HUES6 (cell line): ENCODE results near the gene CRNKL1.

Source experiments
- H3K27ac ChIP-seq: 2 replicates; pipeline ENCODE4 v1.7.0; 2013; ENCODE audit warnings: low read depth, mild to moderate bottlenecking, low read length, inconsistent platforms
- H3K27me3 ChIP-seq: 2 replicates; pipeline ENCODE4 v1.6.1; 2013; ENCODE audit warnings: low read length; ENCODE audit not compliant: control insufficient read depth, insufficient read depth
- H3K36me3 ChIP-seq: 2 replicates; pipeline ENCODE4 v1.6.1; 2013; ENCODE audit warnings: low read length; ENCODE audit not compliant: control insufficient read depth, insufficient read depth
- H3K4me1 ChIP-seq: 2 replicates; pipeline ENCODE4 v1.6.1; 2013; ENCODE audit warnings: low read length; ENCODE audit not compliant: control insufficient read depth, insufficient read depth
- H3K4me3 ChIP-seq: 2 replicates; pipeline ENCODE4 v1.5.1; 2013; ENCODE audit warnings: low read depth, low read length
- H3K9ac ChIP-seq: one replicate; pipeline ENCODE4 v1.6.1; 2013; ENCODE audit warnings: mild to moderate bottlenecking, low read length
- H3K9me3 ChIP-seq: 2 replicates; pipeline ENCODE4 v1.6.1; 2013; ENCODE audit warnings: low read depth, low read length; ENCODE audit not compliant: control insufficient read depth, insufficient read depth

Gene CRNKL1

DNA sequence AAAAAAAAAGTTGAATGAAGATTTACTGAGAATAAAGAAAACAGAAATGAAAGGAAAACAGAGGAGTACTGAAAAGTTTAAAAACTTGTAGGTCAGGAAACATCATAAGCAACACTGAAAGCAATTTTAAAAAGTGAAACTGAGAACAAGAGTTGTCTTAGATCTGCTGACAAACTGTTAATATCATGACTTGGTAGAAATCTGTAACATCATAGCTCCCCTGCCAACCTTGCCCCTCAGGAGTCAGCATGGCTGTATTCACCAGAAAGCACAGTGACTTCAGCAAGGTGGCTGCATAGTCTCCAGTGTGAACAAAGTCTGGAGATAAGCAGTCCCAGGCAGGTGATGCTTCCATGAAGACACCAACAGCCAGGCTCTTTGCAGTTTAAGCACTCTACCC is 29.8 kb downstream of the CRNKL1 start:
- H3K27ac ChIP-seq: no peak overlapping the region
- H3K36me3 ChIP-seq: peaks cover 22% of the 10 kb centered on the region

DNA sequence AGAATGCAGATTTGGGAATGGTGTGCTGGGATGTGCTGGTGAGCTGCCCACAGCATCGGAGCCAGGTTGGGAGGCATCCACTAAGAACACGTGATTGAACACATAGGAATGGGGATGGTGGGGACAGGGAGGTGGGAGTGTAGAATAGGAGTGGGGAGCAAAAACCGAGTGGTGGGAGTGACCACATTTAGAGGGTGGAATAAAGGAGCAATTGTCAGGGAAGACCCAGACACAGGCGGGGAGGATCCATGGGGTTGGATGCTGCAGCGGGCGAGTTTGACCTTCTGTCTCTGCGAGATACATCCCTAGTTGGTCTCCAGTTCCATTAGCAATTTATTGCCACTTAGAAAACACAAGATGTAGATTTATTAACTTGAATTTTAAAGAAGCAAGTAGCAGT is 30.4 kb downstream of the CRNKL1 start:
- H3K9ac ChIP-seq: no peak overlapping the region
- H3K9me3 ChIP-seq: no peaks in the 10 kb centered on the region
- peaks cover 16% of the 10 kb centered on the region for H3K36me3 ChIP-seq
- H3K4me3 ChIP-seq: no peak overlapping the region
- peaks cover 6% of the 10 kb centered on the region; the same call in 1 of the 2 replicates for H3K4me1 ChIP-seq
- no peaks in the 10 kb centered on the region for H3K27me3 ChIP-seq
- no peak overlapping the region for H3K27ac ChIP-seq

More for the DNA sequence above, 29.8 kb downstream of the CRNKL1 start:
- no peaks in the 10 kb centered on the region for H3K27me3 ChIP-seq
- no peaks in the 10 kb centered on the region for H3K9me3 ChIP-seq
- no peak overlapping the region for H3K4me3 ChIP-seq
- no peak overlapping the region for H3K9ac ChIP-seq
- H3K4me1 ChIP-seq: peaks cover 6% of the 10 kb centered on the region; the same call in 1 of the 2 replicates

DNA sequence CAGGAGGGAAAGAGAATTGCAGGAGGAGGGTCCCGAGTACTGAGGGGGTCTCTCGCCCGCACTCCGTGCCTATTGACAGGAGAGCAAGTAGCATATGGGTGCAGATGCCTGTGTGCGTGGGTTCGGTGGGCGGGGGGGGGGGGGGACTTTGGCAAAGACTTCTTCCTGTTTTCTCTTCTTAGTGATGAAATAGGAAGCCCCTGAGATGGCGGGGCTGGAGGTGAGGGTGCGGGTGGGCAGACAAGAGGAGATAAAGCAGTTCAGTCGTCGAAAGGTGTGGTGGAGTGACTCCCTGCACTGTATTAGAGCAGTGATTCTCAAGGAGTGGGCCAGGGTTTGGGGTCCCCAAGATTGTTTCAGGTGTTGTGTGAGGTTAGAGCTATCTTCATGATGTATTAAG is 31.4 kb downstream of the CRNKL1 start:
- peaks cover 12% of the 10 kb centered on the region; the same call in 1 of the 2 replicates for H3K36me3 ChIP-seq
- peaks cover 6% of the 10 kb centered on the region; the same call in 1 of the 2 replicates for H3K4me1 ChIP-seq
- H3K9ac ChIP-seq: no peak overlapping the region
- no peaks in the 10 kb centered on the region for H3K27me3 ChIP-seq
- H3K27ac ChIP-seq: no peak overlapping the region
- H3K4me3 ChIP-seq: no peak overlapping the region
- no peaks in the 10 kb centered on the region for H3K9me3 ChIP-seq

DNA sequence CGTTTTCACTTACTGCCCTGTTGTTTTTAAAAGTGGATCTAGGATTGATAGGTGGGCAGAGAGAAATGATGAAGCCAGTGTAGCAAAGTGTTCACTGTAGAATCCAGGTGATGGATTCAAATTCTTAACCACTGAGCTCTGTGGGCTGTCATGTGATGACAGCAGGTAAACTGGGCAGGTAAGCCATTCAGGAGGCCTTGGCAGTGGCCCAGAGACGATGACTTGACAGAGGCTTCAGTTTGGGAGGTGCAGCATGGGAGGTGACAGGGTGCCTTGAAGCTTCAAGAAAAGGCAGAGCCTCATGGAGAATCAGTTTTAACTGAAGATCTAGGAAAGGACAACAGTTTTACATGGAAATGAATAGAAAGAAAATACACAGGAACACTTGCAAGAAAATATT is 33.1 kb downstream of the CRNKL1 start:
- Histone ChIP-seq H3K9me3 (no peaks in the 10 kb centered on the region), H3K9ac (no peak overlapping the region), H3K4me1 (peaks cover 6% of the 10 kb centered on the region; the same call in 1 of the 2 replicates), H3K36me3 (peaks cover 9% of the 10 kb centered on the region; the same call in 1 of the 2 replicates), H3K27ac (no peak overlapping the region), H3K4me3 (no peak overlapping the region), H3K27me3 (no peaks in the 10 kb centered on the region)

DNA sequence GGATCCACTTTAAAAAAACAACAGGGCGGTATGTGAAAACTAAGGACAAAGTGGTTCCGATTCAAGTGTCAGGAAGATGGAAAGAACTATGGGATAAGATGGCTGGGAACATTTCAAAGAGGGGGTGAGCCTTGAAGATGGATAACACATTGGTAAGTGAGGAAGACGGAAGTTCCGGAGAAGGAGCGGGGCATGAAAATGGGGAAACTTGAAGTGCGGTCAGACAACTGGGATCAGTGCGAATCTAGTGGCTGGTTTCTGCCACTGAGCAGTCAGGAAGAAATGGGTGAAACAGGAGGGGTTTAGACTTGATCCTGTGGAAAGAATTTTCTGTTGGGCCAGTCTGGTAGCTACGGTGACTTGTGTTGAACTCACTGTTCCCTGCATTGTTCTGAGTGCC is 33.9 kb downstream of the CRNKL1 start:
- Histone ChIP-seq H3K4me1 (peaks cover 6% of the 10 kb centered on the region; the same call in 1 of the 2 replicates), H3K9ac (no peak overlapping the region), H3K27me3 (no peaks in the 10 kb centered on the region), H3K4me3 (peak overlapping the region; percentile 69), H3K27ac (no peak overlapping the region), H3K36me3 (peaks cover 6% of the 10 kb centered on the region; the same call in 1 of the 2 replicates), H3K9me3 (no peaks in the 10 kb centered on the region)

DNA sequence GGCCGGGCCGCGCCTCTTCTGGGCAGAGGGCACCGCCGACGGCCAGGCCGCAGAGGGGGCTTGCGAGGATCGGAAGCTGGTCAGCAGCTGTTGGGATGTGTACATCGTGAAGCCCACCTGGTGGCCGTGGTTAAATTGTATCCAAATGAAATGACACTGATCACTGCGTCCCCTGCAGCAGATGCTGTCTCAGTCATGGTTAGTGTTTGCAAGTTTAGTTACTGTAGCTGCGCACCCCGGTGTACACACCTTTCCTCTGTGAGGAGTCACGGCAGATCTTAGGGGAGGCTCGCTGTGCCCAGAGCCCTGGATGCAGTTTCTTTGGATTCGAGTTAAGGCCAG is 34.5 kb downstream of the CRNKL1 start:
- Histone ChIP-seq H3K4me1 (peaks cover 6% of the 10 kb centered on the region; the same call in 1 of the 2 replicates), H3K36me3 (peaks cover 4% of the 10 kb centered on the region; the same call in 1 of the 2 replicates), H3K27ac (peak overlapping the region; percentile 60; the same call in 1 of the 2 replicates), H3K4me3 (peak overlapping the region; percentile 69), H3K27me3 (no peaks in the 10 kb centered on the region), H3K9ac (peak overlapping the region; percentile 83), H3K9me3 (no peaks in the 10 kb centered on the region)

DNA sequence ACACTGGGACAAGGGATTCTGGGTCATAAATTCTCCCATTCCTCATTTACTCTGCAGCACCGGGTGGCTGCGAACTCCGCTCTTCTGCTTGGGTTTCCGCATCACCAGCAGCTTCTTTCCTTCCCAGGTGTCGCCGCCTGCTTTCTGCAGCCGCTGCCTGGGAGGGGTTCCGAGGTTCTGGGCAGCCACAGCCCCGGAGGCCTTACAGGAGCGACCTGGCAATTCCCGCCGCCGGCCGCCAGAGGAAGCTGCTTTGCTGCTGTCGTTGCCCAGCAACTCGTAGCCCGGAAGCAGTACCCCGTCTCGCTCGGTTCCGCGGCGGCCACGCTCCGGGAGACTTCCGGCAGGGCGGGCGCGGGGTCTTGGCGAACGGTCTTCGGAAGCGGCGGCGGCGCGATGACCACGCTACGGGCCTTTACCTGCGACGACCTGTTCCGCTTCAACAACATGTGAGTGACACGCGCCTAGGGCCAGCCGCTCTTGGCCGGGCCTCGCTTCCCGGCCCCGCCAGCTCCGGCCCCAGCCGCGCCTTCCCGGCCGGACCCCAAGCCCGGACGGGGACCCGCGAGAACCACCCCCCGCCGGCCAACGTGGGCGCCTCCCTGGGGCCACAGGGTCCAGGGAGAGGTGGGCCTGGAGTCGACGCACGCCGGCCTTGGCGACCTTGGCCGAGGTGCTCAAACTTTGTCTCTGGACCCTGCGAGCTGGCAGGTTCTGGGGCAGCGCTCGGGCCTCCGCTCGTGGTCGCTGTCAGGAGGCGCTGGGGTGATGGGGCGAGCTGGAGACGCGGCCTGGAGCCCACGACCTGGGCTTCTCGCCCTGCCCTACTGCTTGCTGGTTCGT is 35.0 kb downstream of the CRNKL1 start, which contains the start of gene NAA20:
Gene NAA20 (plus strand): TSS at position 362 of the 843 bp plus-strand sequence. CDS start 35 bp downstream, at position 397.
- Histone ChIP-seq H3K4me3 (peak within 1 kb of the TSS; percentile 69), H3K36me3 (no peaks in the 10 kb centered on the region), H3K27me3 (no peaks in the 10 kb centered on the region), H3K4me1 (peaks cover 6% of the 10 kb centered on the region; the same call in 1 of the 2 replicates), H3K9me3 (no peaks in the 10 kb centered on the region), H3K9ac (peak within 1 kb of the TSS; percentile 83), H3K27ac (peak within 1 kb of the TSS; percentile 60; the same call in 1 of the 2 replicates)

DNA sequence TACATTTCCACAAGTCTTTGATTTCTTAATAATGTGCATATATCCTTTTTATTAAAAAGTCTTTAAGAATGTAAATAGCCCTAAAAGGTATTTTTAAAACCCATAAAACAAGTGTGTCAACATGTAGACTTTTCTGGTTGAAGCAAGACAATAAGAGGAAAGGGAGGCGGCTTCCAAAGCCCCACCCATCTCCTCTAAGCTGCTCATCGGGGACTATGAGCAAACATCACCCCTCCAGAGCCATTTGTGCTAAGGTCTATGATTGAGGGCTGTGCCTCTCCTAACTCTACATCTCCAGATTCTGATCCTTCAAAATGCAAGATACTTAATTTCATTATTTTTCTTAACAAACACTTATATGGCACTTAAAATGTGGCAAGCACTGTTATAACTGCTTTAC is 37.6 kb downstream of the CRNKL1 start:
- H3K27ac ChIP-seq: no peak overlapping the region
- no peaks in the 10 kb centered on the region for H3K27me3 ChIP-seq
- no peak overlapping the region for H3K9ac ChIP-seq
- H3K36me3 ChIP-seq: no peaks in the 10 kb centered on the region
- no peaks in the 10 kb centered on the region for H3K9me3 ChIP-seq
- no peak overlapping the region for H3K4me3 ChIP-seq
- H3K4me1 ChIP-seq: peaks cover 11% of the 10 kb centered on the region

DNA sequence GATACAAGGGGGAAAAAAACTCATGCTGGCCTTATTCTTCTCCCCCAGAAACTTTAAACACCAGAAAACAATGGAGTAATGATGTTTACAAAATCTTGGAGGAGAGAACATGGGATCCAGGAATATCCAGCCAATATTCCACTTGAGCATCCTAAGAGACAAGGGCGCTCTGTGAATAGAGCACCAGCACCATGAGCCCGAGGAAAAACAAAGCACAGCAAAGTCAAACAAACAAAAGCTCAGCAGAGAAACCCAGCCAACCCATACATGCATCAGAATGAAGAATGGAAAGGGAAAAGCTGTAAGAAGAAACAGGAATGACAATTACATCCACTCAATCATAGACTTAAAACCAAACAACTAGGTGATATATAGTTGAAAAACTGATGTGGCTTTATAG is 39.7 kb downstream of the CRNKL1 start:
- Histone ChIP-seq H3K4me1 (peaks cover 6% of the 10 kb centered on the region), H3K27me3 (no peaks in the 10 kb centered on the region), H3K9me3 (no peaks in the 10 kb centered on the region), H3K9ac (no peak overlapping the region), H3K4me3 (no peak overlapping the region), H3K27ac (no peak overlapping the region), H3K36me3 (no peaks in the 10 kb centered on the region)

DNA sequence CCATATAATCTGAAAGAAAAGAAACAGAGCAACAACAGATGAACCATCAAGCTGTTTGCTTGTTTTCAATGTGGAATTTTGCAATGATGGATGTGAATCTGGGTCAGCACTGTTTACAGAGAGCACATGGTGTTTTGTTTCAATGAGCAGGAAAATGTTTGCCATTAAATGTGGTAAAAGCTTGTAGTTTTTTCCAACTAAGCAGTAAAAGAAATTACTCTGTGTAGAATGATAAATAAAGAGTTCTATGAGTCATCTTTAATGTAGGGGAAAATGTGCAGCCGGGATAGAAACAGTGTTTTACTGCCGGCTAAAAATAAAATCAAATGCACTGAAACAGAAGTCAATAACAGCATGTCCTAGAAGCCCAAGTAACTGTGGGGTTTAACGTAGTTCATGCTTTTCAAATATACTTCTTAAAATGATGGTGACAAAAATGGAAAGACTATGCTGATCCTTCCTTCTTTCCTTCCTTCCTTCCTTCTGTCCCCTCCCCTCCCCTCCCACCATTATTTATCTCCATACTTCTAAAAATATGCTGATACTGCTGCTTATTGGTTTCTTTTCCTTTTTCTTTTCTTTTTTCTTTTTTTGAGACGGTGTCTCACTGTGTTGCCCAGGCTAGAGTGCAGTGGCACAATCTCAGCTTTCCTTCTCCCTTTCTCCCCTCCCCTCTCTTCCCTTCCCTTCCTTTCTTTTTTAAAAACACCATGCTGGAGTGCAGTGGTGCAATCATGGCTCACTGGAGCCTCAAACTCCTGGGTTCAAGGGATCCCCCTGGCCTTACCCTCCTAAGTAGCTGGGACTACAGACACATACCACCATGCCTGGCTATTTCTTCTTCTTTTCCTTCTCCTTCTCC is 41.4 kb downstream of the CRNKL1 start:
- Histone ChIP-seq H3K27ac (no peak overlapping the region), H3K9me3 (no peaks in the 10 kb centered on the region), H3K9ac (no peak overlapping the region), H3K4me1 (peaks cover 6% of the 10 kb centered on the region), H3K36me3 (no peaks in the 10 kb centered on the region), H3K27me3 (no peaks in the 10 kb centered on the region), H3K4me3 (no peak overlapping the region)
